HG02610 (cell line): ENCODE measurements around the gene NAV3.

Experiments used
- ATAC-seq: cut with Tn5 transposase; IDR thresholded peaks from one replicate; pipeline ENCODE4 v1.9.1; 2021; ENCODE audit warnings: mild to moderate bottlenecking, moderate library complexity; ENCODE audit not compliant: unreplicated experiment

The NAV3 gene

DNA sequence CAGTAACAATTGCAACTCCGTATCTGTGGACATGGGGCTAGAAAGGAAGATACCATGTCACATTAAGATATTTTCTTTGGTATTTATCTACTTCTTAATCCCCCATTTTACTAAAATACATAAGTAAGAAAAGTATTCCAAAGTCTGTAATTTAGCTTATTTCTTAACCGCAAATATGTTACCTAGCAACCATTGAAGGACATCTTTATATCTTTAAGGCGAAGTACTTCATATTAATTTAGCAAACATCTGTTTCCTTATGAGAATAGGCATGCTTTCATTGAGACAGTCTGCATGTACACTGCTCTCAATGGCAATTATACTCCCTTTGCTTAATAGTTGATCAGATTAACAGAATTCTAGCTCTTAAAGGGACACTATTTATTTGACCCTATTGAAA lies 88.8 kb downstream of the NAV3 start:
- ATAC-seq, result no peak

GRCh38 chr12:77923882-77924281 lies 93.2 kb downstream of the NAV3 start:
- ATAC-seq, result no peak

- no peak for ATAC-seq
Measured at GRCh38 chr12:77924703-77925102, 94.0 kb downstream of the NAV3 start.

- peak; percentile 100 for ATAC-seq
Measured at GRCh38 chr12:77925536-77926108, 94.9 kb downstream of the NAV3 start.

GRCh38 chr12:77928078-77928477 lies 97.4 kb downstream of the NAV3 start:
- no peak for ATAC-seq

GRCh38 chr12:77932216-77932615 lies 101.5 kb downstream of the NAV3 start:
- no peak for ATAC-seq

DNA sequence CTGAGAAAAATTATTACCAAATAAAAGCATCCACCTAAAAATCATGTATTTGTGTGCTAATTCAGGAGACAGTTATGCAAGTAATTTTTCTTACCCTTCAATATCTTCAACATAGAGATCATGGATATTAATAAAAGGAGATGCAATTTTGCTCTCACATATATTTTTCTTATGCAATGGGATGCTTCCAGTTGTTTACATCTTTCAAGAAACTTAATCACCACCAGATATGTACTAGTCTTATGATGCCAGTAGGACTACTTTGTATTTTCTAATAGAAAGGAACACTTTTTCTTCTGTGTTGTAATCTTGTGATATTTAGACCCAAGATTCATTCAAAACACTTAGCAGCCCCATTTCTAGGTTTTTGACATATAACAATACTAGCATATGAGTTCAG lies 107.6 kb downstream of the NAV3 start:
- ATAC-seq, result no peak

GRCh38 chr12:77940011-77940423 lies 109.3 kb downstream of the NAV3 start:
- no peak for ATAC-seq

DNA sequence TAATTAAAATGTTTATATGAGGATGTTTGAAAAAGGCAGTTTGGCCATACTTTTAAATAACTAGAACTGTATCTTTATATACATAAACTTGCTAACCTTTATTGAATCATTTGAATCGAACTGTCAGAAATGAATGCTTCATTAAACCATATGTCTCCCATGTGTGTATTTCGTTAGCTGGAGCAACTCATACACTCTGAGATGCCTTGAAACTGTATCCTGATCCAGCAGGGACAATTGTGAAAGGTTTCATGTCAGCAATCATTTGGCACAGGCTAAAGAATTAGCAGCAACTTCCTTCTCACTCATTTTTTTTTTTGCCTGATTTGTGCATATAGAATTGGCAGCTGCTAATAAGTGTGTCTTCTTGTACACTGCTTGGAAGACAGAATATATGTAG lies 109.9 kb downstream of the NAV3 start:
- no peak for ATAC-seq

GRCh38 chr12:77941401-77941800 lies 110.7 kb downstream of the NAV3 start:
- no peak for ATAC-seq

- no peak for ATAC-seq
Measured at GRCh38 chr12:77943466-77943865, 112.8 kb downstream of the NAV3 start.

DNA sequence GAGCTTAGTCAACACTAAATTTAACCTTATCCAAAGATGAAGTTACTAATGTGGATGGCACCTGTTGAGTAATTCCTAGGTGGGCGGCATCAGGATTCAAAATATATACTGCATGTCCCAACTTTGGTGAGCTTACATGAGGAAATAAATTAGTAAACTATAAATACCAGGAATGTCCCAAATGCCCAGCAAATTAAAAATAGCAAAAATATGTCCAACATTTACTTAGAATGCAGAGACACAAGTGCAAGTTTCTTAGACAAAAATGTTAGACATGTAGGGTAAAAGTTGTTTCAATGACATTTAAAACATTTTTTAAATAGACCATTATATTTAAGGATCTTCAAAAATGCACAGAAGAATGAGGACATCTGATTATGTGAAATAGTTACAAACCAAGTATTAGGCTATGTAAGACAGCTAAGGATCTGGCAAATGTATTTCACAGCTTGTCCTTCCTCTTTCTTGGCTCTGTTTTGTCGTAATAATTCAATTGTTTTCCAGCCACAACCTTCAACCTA lies 115.9 kb downstream of the NAV3 start:
- ATAC-seq, result no peak

- no peak for ATAC-seq
Measured at GRCh38 chr12:77947330-77947729, 116.6 kb downstream of the NAV3 start.

DNA sequence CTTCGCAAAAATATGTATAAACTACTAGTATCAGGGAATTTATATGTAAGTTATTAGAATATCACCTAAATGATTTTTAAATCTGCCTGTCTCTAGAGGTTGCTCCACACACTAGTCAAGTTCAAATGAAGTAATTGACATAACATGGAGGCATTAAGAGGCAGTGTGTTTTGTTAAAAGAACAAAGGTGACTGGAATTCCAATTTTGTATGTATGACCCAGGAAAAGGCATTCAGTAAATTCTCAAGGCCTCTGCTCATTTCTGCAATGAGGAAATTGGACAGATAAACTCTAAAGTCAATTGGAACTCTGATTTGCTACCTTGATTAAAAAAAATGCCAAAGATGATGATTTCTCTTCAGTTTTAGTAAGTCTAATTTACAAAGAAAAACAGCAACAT lies 117.1 kb downstream of the NAV3 start:
- no peak for ATAC-seq

- ATAC-seq, result no peak
Measured at GRCh38 chr12:77949943-77950342, 119.2 kb downstream of the NAV3 start.

DNA sequence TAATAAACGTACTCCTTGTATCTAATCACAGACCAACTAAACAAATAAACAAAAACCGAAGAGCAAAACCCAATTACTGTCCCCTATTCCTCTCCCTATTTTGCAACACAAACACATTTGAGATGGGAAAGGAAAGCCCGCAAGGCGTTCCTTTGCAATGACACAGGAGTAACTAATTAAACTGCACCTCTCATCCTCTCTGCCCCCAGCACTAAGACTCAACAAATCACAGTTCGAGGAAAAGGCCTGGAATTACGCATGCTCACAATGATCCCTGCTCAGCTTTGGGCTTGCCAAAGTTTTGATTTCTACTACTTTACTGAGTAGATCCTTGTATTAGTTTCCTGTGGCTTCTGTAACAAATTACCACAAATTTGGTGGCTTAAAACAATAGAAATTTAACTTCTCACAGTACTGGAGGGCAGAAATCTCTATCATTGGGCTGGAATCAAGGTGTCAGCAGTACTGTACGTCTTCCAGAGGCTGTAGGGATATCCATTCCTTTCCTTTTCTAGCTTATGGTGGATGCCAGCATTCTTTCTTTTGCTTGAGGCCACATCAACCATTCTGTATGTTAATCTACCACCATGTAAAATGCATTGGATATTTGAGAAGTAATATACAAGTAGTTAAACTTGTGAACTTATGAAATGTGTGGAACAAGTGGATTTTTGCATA lies 123.0 kb downstream of the NAV3 start:
- ATAC-seq, result no peak

DNA sequence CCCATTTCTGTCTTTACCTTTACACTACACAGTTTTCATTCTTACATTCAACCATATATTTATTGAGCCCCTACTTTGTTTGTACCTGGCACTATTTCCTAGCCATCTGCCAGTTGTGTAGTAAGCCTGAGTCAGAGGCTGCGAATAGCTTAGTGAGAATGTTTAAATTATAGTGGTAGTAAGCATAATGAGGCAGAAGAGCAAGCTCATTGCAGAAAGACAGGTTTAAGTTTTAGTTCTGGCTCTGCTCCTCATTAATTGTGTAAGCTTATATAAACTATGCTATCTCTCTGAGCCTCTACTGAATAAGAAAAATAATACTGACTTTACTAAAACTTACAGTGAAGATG lies 123.5 kb downstream of the NAV3 start:
- ATAC-seq, result no peak

- ATAC-seq, result no peak
Measured at GRCh38 chr12:77957062-77957461, 126.4 kb downstream of the NAV3 start.

DNA sequence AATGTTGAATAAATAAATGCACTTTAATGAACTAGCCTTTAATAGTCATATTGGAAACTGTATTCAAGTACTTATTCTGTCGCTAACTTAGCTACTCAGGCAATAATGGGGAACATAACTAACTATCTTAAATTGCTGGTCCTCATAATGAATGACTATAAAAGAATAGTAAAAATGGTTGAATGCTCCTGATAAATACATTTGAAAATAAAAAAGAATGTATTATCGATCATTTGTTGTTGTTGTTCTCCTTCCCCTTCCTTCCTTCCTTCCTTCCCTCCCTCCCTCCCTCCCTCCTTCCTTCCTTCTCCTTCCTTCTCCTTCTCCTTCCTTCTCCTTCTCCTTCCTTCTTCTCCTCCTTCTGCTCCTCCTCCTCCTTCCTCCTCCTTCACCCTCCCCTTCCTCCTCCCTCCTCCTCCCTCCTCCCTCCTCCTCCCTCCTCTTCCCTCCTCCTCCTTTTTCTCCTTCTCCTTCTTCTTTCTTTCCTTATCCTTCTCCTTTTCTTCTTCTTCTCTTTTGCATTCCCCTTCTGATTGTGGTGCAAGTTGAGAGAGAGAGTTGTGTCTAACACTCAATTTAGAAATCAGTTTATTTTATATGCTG lies 133.0 kb downstream of the NAV3 start:
- ATAC-seq, result no peak

DNA sequence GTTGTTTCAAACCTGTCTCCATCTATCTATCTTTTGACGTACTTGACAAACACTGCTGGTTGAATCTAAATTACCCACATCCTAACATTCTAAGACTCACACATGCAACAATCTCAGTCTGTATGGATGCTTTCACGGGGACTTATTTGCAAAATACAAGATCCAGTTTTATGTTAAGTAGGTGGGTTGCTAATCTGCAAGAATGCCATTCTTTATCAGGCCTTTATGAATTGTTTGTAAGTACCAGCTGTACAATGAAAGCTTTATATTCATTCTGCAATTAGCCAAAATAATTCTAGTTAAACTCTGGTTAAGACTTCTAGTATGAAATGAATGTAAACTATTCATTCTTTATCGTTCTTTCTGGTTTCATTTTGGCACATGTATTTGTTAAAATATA lies 135.1 kb downstream of the NAV3 start:
- no peak for ATAC-seq

- no peak for ATAC-seq
Measured at GRCh38 chr12:77968021-77968420, 137.3 kb downstream of the NAV3 start.

DNA sequence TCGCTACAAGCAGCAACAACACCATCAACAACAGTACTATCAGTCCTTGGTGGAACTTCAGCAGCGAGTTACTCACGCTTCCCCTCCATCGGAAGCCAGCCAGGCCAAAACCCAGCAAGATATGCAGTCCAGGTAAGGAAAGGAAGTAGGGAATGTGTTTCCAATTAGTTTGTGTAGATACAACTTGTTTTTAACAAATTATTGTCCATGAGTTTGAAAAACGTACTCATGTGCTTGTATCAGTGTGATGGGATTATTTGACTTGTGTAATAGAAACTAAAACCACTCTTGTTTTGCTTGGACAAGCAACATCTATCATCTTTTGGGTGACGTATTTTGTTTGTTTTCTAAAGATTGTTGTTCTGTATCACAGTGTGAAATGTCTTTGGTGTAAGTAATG lies 137.9 kb downstream of the NAV3 start:
- ATAC-seq, result no peak
